Fibroblast of lung (primary cell): ENCODE results near the gene MEGF9. TPM values are rescaled to one million over a fixed set of nuclear protein-coding genes. Genes with fewer than 3 reads are reported as not detected.

Experiments used
- DNase-seq, 2 donors: peaks; one replicate each; pipeline versions ENCODE4 v3.0.0 to v3.0.0-alpha.2; 2010; ENCODE audit warnings: low read depth in 2 of 2
- H2AFZ ChIP-seq: 2 replicates; pipeline ENCODE4 v1.5.1; 2012; ENCODE audit warnings: low read length, control low read depth, inconsistent platforms
- H3K27ac ChIP-seq: 2 replicates; pipeline ENCODE4 v1.5.1; 2011; ENCODE audit warnings: low read length, control low read depth; ENCODE audit not compliant: insufficient read depth
- H3K27me3 ChIP-seq: 2 replicates; pipeline ENCODE4 v1.5.1; 2011; ENCODE audit warnings: mild to moderate bottlenecking, low read length; ENCODE audit not compliant: control insufficient read depth, insufficient read depth
- H3K36me3 ChIP-seq: 2 replicates; pipeline ENCODE4 v1.5.1; 2011; ENCODE audit warnings: low read length; ENCODE audit not compliant: control insufficient read depth, insufficient read depth
- H3K4me1 ChIP-seq: 2 replicates; pipeline ENCODE4 v1.5.1; 2011; ENCODE audit warnings: low read length; ENCODE audit not compliant: control insufficient read depth, insufficient read depth; ENCODE audit errors: extremely low read depth
- H3K4me2 ChIP-seq: 2 replicates; pipeline ENCODE4 v1.5.1; 2011; ENCODE audit warnings: low read length, control low read depth; ENCODE audit not compliant: insufficient read depth; ENCODE audit errors: extremely low read depth
- H3K4me3 ChIP-seq, 4 experiments: fragments of 200-600 bp in 1 of 4; sonication (generic) in 1 of 4; replicated peaks in 1 of 4; 2 replicates each; pipeline ENCODE4 v1.5.1; 2011 to 2016; ENCODE audit warnings: low read length in 4 of 4, low read depth in 3 of 4, mild to moderate bottlenecking in 3 of 4, control low read depth in 2 of 4, inconsistent platforms in 1 of 4, mixed read lengths in 1 of 4; ENCODE audit not compliant: insufficient read depth in 1 of 4; ENCODE audit errors: control extremely low read depth in 1 of 4
- H3K79me2 ChIP-seq: 2 replicates; pipeline ENCODE4 v1.5.1; 2012; ENCODE audit warnings: mild to moderate bottlenecking, low read length, inconsistent platforms; ENCODE audit not compliant: control insufficient read depth, insufficient read depth
- H3K9ac ChIP-seq: 2 replicates; pipeline ENCODE4 v1.5.1; 2011; ENCODE audit warnings: mild to moderate bottlenecking, low read length, control low read depth; ENCODE audit not compliant: insufficient read depth
- H3K9me3 ChIP-seq: 2 replicates; pipeline ENCODE4 v1.5.1; 2012; ENCODE audit warnings: low read depth, low read length; ENCODE audit not compliant: control insufficient read depth, insufficient read depth
- H4K20me1 ChIP-seq: 2 replicates; pipeline ENCODE4 v1.5.1; 2011; ENCODE audit warnings: low read length; ENCODE audit not compliant: control insufficient read depth, insufficient read depth; ENCODE audit errors: extremely low read depth
- CTCF ChIP-seq, 2 donors: IDR thresholded peaks in 1 of 2; conservative IDR thresholded peaks in 1 of 2; 1 replicate in 1 of 2; 2 replicates in 1 of 2; pipeline ENCODE4 v1.5.1; 2011 to 2012; ENCODE audit warnings: low read length in 2 of 2, control low read depth in 1 of 2, inconsistent platforms in 1 of 2, low read depth in 1 of 2, mild to moderate bottlenecking in 1 of 2
- EZH2 ChIP-seq: IDR thresholded peaks from 2 replicates; pipeline ENCODE4 v1.5.1; 2012; ENCODE audit warnings: low read length, control low read depth, mild to moderate bottlenecking; ENCODE audit errors: missing control alignments
- polyA plus RNA-seq, 2 donors: library from polyadenylated mRNA; depleted of rRNA in 1 of 2; stranded (reverse) in 1 of 2; unstranded in 1 of 2; fragments of >200 nt; gene quantifications; 2 replicates each; pipeline ENCODE4 v1.2.1, GENCODE V29; 2011 to 2012; ENCODE audit warnings: missing spikeins in 1 of 2
- total RNA-seq: library from RNA; depleted of rRNA; stranded (reverse); fragments of >200 nt; gene quantifications from 2 replicates; pipeline ENCODE4 v1.2.1, GENCODE V29; 2014

Gene MEGF9
- total and polyA plus RNA-seq, 2 donors (not counting 1 experiment from before 2014, with no cell fraction given) = 15.8 to 24.9 TPM

- Histone ChIP-seq H3K9ac (no peak overlapping the region), H2AFZ (no peak overlapping the region), H3K27ac (no peak overlapping the region), H3K79me2 (peaks cover 1% of the 10 kb centered on the region), H3K36me3 (no peaks in the 10 kb centered on the region), H3K4me1 (no peaks in the 10 kb centered on the region), H3K4me3 (no peak overlapping the region), H4K20me1 (no peaks in the 10 kb centered on the region), H3K27me3 (no peaks in the 10 kb centered on the region), H3K4me2 (no peak overlapping the region), H3K9me3 (no peaks in the 10 kb centered on the region)
- TF ChIP-seq CTCF (conservative IDR thresholded peaks at IDR 0.05 in 1 of 2, IDR thresholded peaks at IDR 0.05 in 1 of 2; ENCODE audit: low read depth in 1 of 2, low read length in 2 of 2) = no peak
- TF ChIP-seq EZH2 = no peak
- no peak for DNase-seq
Measured at GRCh38 chr9:120680579-120680978, 33.7 kb downstream of the MEGF9 start.

- no peaks in the 10 kb centered on the region for H3K27me3 ChIP-seq
- H3K4me1 ChIP-seq = no peaks in the 10 kb centered on the region
- H3K79me2 ChIP-seq = peaks cover 1% of the 10 kb centered on the region
- no peaks in the 10 kb centered on the region for H3K36me3 ChIP-seq
- no peak overlapping the region for H3K27ac ChIP-seq
- no peak overlapping the region for H3K9ac ChIP-seq
- no peak overlapping the region for H3K4me2 ChIP-seq
- no peak overlapping the region for H2AFZ ChIP-seq
- H3K4me3 ChIP-seq = no peak overlapping the region
- TF ChIP-seq EZH2 (no peak), CTCF (conservative IDR thresholded peaks at IDR 0.05 in 1 of 2, IDR thresholded peaks at IDR 0.05 in 1 of 2; ENCODE audit: low read depth in 1 of 2, low read length in 2 of 2) (no peak)
- H3K9me3 ChIP-seq = no peaks in the 10 kb centered on the region
- DNase-seq = no peak
- H4K20me1 ChIP-seq = no peaks in the 10 kb centered on the region
Measured at GRCh38 chr9:120680161-120680560, 34.1 kb downstream of the MEGF9 start.

- Histone ChIP-seq H3K4me2 (no peak overlapping the region), H3K27me3 (no peaks in the 10 kb centered on the region), H3K36me3 (no peaks in the 10 kb centered on the region), H3K79me2 (no peaks in the 10 kb centered on the region), H3K4me1 (no peaks in the 10 kb centered on the region), H3K4me3 (no peak overlapping the region), H2AFZ (no peak overlapping the region), H3K9me3 (no peaks in the 10 kb centered on the region), H3K9ac (no peak overlapping the region), H3K27ac (no peak overlapping the region), H4K20me1 (no peaks in the 10 kb centered on the region)
- no peak for DNase-seq
- TF ChIP-seq CTCF (conservative IDR thresholded peaks at IDR 0.05 in 1 of 2, IDR thresholded peaks at IDR 0.05 in 1 of 2; ENCODE audit: low read depth in 1 of 2, low read length in 2 of 2) (no peak), EZH2 (no peak)
Measured at GRCh38 chr9:120677965-120678364, 36.3 kb downstream of the MEGF9 start.
